Measurements from ENCODE around the gene DRAP1.
"Not testable (repeated sequence)": the region's sequence is repeated elsewhere in the genome, so short reads cannot be mapped to it uniquely, and the experiment has no call there.

Gene DRAP1

GRCh38 chr11:65886826-65887722, 32.2 kb upstream of the DRAP1 start:
- no peak for DNase-seq

- DNase-seq: no peak
Observed at GRCh38 chr11:65887723-65888162, 31.5 kb upstream of the DRAP1 start.

- peak; percentile 95 for DNase-seq
Observed at GRCh38 chr11:65888163-65888814, 30.9 kb upstream of the DRAP1 start, which contains the start of gene FIBP. TSS of gene FIBP (minus strand) at chr11:65888471. CDS start at chr11:65888418, 53 bp downstream.

- peak; percentile 86 for DNase-seq
Observed at GRCh38 chr11:65890324-65891218, 28.7 kb upstream of the DRAP1 start, which contains the start of gene CCDC85B. TSS of gene CCDC85B (plus strand) at chr11:65890673. CDS start at chr11:65890784, 111 bp downstream.

- no peak for DNase-seq
Observed at GRCh38 chr11:65891219-65892136, 27.7 kb upstream of the DRAP1 start.

- not testable (repeated sequence) for DNase-seq
Observed at GRCh38 chr11:65892137-65892540, 27.1 kb upstream of the DRAP1 start.

- no peak for DNase-seq
Observed at GRCh38 chr11:65892661-65893317, 26.4 kb upstream of the DRAP1 start.

- no peak for DNase-seq
Observed at GRCh38 chr11:65894034-65894591, 25.1 kb upstream of the DRAP1 start.

GRCh38 chr11:65895482-65895981, 23.7 kb upstream of the DRAP1 start:
- no peak for DNase-seq

GRCh38 chr11:65896034-65896999, 22.9 kb upstream of the DRAP1 start:
- DNase-seq: no peak

- DNase-seq: no peak
Observed at GRCh38 chr11:65897020-65897471, 22.2 kb upstream of the DRAP1 start.

GRCh38 chr11:65898656-65899355, 20.4 kb upstream of the DRAP1 start:
- DNase-seq: no peak

GRCh38 chr11:65899356-65900124, 19.7 kb upstream of the DRAP1 start:
- peak; percentile 58 for DNase-seq

- DNase-seq: peak; percentile 59
Observed at GRCh38 chr11:65900125-65900898, 18.9 kb upstream of the DRAP1 start, which contains the start of gene FOSL1. TSS of gene FOSL1 (minus strand) at chr11:65900388. CDS start at chr11:65900339, 49 bp downstream.

- no peak for DNase-seq
Observed at GRCh38 chr11:65900899-65901180, 18.4 kb upstream of the DRAP1 start.

- DNase-seq: peak; percentile 76
Observed at GRCh38 chr11:65903068-65903481, 16.2 kb upstream of the DRAP1 start.

- DNase-seq: no peak
Observed at GRCh38 chr11:65903715-65904114, 15.5 kb upstream of the DRAP1 start.
